OCI-LY1 (cell line): Measurements from ENCODE around the gene FCHSD1.
"Not testable (repeated sequence)": the region's sequence is repeated elsewhere in the genome, so short reads cannot be mapped to it uniquely, and the experiment has no call there.

Source experiments
- H2AFZ ChIP-seq: fragments of 200-600 bp; sonication (generic), shearing (Covaris generic); 2 replicates; pipeline ENCODE4 v1.6.0; 2014; ENCODE audit warnings: antibody characterized with exemption, mild to moderate bottlenecking, low read length
- H3F3A ChIP-seq: fragments of 200-600 bp; sonication (generic), shearing (Covaris generic); 2 replicates; pipeline ENCODE4 v1.6.0; 2014; ENCODE audit warnings: mild to moderate bottlenecking, antibody characterized with exemption, low read length, moderate library complexity; ENCODE audit not compliant: insufficient read depth
- H3K27ac ChIP-seq: fragments of 200-600 bp; sonication (generic); 2 replicates; pipeline ENCODE4 v1.5.1; 2014; ENCODE audit warnings: low read length, mixed run types, mild to moderate bottlenecking, low read depth; ENCODE audit not compliant: poor library complexity, severe bottlenecking
- H3K27me3 ChIP-seq: fragments of 200-600 bp; sonication (generic); 2 replicates; pipeline ENCODE4 v1.6.0; 2014; ENCODE audit warnings: antibody characterized with exemption, mild to moderate bottlenecking, low read length, moderate library complexity; ENCODE audit not compliant: insufficient read depth
- H3K36me3 ChIP-seq: fragments of 200-600 bp; sonication (generic); 2 replicates; pipeline ENCODE4 v1.6.1; 2014; ENCODE audit warnings: mild to moderate bottlenecking, antibody characterized with exemption, low read length, moderate library complexity, mixed read lengths; ENCODE audit not compliant: insufficient read depth
- H3K4me1 ChIP-seq: fragments of 200-600 bp; sonication (generic); 2 replicates; pipeline ENCODE4 v1.5.1; 2014; ENCODE audit warnings: mild to moderate bottlenecking, low read length, moderate library complexity; ENCODE audit not compliant: insufficient read depth, severe bottlenecking
- H3K4me2 ChIP-seq: fragments of 200-600 bp; sonication (generic), shearing (Covaris generic); 2 replicates; pipeline ENCODE4 v1.6.1; 2014; ENCODE audit warnings: low read length
- H3K4me3 ChIP-seq: fragments of 200-600 bp; sonication (generic); 2 replicates; pipeline ENCODE4 v1.5.1; 2014; ENCODE audit warnings: low read length, low read depth, mild to moderate bottlenecking, mixed read lengths; ENCODE audit not compliant: poor library complexity, severe bottlenecking
- H3K79me2 ChIP-seq: fragments of 200-600 bp; shearing (Covaris generic); 2 replicates; pipeline ENCODE4 v1.6.1; 2016; ENCODE audit warnings: mixed run types, low read length, mixed read lengths; ENCODE audit not compliant: insufficient read depth
- H3K9ac ChIP-seq: fragments of 200-600 bp; sonication (generic), shearing (Covaris generic); 2 replicates; pipeline ENCODE4 v1.6.1; 2014; ENCODE audit warnings: mild to moderate bottlenecking, low read length, mixed read lengths
- H3K9me2 ChIP-seq: fragments of 200-600 bp; sonication (generic), shearing (Covaris generic); 2 replicates; pipeline ENCODE4 v1.6.1; 2014; ENCODE audit warnings: low read depth, mild to moderate bottlenecking, low read length, mixed read lengths
- H3K9me3 ChIP-seq: fragments of 200-600 bp; shearing (Covaris generic); 2 replicates; pipeline ENCODE4 v1.6.1; 2014; ENCODE audit warnings: low read length, mixed read lengths
- H4K20me1 ChIP-seq: fragments of 200-600 bp; sonication (generic), shearing (Covaris generic); 2 replicates; pipeline ENCODE4 v1.6.0; 2016; ENCODE audit warnings: mild to moderate bottlenecking, low read length; ENCODE audit not compliant: insufficient read depth
- EZH2 ChIP-seq: fragments of 200-600 bp; sonication (generic), shearing (Covaris generic); IDR thresholded peaks from 2 replicates; pipeline ENCODE4 v1.8.0; 2017; ENCODE audit warnings: borderline replicate concordance, mixed run types, mild to moderate bottlenecking, antibody characterized with exemption, low read length, moderate library complexity, mixed read lengths
- TF ChIP-seq, protein P1 (sequence below): fragments of 200-600 bp; sonication (generic), shearing (Covaris generic); IDR thresholded peaks from 2 replicates; pipeline ENCODE4 v1.5.1; 2017; ENCODE audit warnings: mild to moderate bottlenecking, antibody characterized with exemption, low read length, moderate library complexity, mixed read lengths

The FCHSD1 gene

DNA sequence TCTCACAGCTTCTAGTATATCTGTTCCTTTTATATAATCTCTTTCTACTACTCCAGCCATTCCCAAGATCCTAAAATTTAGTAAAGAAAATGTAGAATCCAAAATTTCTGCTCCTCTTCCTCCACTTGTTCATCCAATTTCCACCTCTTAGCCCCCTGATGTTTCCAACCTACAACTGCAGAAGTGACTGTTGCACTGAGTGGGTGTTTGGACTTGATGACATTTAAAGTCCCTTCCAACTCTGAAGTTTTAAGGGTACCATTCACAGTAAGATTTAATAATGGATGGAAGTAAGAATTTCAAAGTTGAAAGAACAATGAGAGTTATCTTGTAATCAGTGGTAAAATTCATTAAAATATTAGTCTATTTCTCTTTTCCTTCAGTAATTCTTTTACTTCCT lies 37.9 kb downstream of the FCHSD1 start:
- Histone ChIP-seq H3K4me3 (no peak overlapping the region), H3K4me1 (peaks cover 26% of the 10 kb centered on the region), H3K79me2 (peaks cover 26% of the 10 kb centered on the region; the same call in 1 of the 2 replicates), H3K9me3 (no peaks in the 10 kb centered on the region), H3K27ac (no peak overlapping the region), H2AFZ (no peak overlapping the region), H3K36me3 (peaks cover 9% of the 10 kb centered on the region; the same call in 1 of the 2 replicates), H4K20me1 (no peaks in the 10 kb centered on the region), H3K27me3 (no peaks in the 10 kb centered on the region), H3K9ac (no peak overlapping the region), H3K4me2 (no peak overlapping the region), H3F3A (no peaks in the 10 kb centered on the region), H3K9me2 (no peaks in the 10 kb centered on the region)
- no peak for TF ChIP-seq EZH2
- TF ChIP-seq, protein P1, sequence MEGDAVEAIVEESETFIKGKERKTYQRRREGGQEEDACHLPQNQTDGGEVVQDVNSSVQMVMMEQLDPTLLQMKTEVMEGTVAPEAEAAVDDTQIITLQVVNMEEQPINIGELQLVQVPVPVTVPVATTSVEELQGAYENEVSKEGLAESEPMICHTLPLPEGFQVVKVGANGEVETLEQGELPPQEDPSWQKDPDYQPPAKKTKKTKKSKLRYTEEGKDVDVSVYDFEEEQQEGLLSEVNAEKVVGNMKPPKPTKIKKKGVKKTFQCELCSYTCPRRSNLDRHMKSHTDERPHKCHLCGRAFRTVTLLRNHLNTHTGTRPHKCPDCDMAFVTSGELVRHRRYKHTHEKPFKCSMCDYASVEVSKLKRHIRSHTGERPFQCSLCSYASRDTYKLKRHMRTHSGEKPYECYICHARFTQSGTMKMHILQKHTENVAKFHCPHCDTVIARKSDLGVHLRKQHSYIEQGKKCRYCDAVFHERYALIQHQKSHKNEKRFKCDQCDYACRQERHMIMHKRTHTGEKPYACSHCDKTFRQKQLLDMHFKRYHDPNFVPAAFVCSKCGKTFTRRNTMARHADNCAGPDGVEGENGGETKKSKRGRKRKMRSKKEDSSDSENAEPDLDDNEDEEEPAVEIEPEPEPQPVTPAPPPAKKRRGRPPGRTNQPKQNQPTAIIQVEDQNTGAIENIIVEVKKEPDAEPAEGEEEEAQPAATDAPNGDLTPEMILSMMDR: no peak

DNA sequence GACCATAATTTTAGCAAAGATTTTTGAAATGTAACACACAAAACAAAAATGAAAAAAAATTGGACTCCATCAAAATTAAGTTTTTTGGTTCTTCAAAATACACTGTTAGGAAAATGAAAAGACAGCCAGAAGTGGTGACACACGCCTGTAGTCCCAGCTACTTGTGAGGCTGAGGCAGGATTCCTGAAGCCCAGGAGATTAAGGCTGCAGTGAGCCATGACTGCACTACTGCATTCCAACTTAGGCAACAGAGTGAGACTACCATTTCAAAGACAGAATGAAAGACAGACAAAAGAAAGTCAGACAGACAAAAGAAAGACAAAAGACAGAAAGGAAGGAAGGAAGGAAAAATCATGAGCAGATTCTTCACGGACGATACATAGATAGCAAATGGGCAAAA lies 39.9 kb downstream of the FCHSD1 start:
- Histone ChIP-seq H3K4me3 (no peak overlapping the region), H3K4me2 (no peak overlapping the region), H3K4me1 (peaks cover 12% of the 10 kb centered on the region), H4K20me1 (no peaks in the 10 kb centered on the region), H3K27ac (no peak overlapping the region), H3K9ac (no peak overlapping the region), H3F3A (no peaks in the 10 kb centered on the region), H3K9me3 (no peaks in the 10 kb centered on the region), H3K36me3 (0 out of 2 replicates have a peak, but pooled peaks cover 5% of the 10 kb centered on the region), H2AFZ (no peak overlapping the region), H3K9me2 (no peaks in the 10 kb centered on the region), H3K27me3 (no peaks in the 10 kb centered on the region), H3K79me2 (peaks cover 29% of the 10 kb centered on the region; the same call in 1 of the 2 replicates)
- TF ChIP-seq EZH2: no peak
- TF ChIP-seq, protein P1: no peak

DNA sequence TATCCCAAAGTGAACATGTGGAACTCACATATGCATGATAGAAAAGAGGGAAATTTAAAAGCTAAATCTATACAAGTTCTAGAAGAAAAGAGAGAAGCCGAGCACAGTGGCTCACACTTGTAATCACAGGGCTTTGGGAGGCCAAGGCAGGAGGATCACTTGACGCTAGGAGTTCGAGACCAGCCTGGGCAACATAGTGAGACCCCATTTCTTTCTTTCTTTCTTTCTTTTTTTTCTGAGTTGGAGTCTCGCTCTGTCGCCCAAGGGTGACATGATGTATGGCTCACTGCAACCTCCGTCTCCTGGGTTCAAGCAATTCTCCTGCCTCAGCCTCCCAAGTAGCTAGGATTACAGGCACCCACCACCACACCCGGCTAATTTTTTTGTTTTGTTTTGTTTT lies 41.3 kb downstream of the FCHSD1 start:
- H3F3A ChIP-seq, H3K9me2 ChIP-seq, H4K20me1 ChIP-seq, H3K9ac ChIP-seq, H3K4me3 ChIP-seq, H3K9me3 ChIP-seq, H3K27ac ChIP-seq, H3K36me3 ChIP-seq, H2AFZ ChIP-seq, H3K27me3 ChIP-seq, H3K4me2 ChIP-seq: not testable (repeated sequence)
- Histone ChIP-seq H3K79me2 (peaks cover 38% of the 10 kb centered on the region), H3K4me1 (peaks cover 17% of the 10 kb centered on the region)

DNA sequence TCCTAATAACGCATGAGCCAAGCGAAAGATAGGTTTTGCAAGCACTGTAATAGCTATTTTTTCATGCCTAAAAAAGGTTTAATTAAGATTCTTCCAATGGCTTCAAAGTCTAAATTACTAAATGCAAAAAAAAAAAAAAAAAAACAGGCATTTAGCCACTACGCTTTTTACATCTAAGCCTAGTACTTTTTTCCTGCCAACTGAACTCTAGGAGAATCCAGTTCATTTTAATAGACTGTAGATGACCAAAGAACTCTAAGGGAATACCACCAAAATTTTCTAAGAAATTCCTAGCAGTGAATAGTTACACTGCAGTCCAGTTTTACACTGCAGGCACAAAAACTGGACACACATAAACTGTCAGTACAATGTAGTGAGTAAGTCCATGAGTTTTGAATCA lies 42.2 kb downstream of the FCHSD1 start:
- H3K4me2 ChIP-seq: no peak overlapping the region
- H3K4me1 ChIP-seq: peaks cover 17% of the 10 kb centered on the region
- no peak overlapping the region for H3K4me3 ChIP-seq
- no peak overlapping the region for H3K27ac ChIP-seq
- H3F3A ChIP-seq: no peaks in the 10 kb centered on the region
- H3K79me2 ChIP-seq: peaks cover 40% of the 10 kb centered on the region
- H3K27me3 ChIP-seq: no peaks in the 10 kb centered on the region
- TF ChIP-seq, protein P1: no peak
- TF ChIP-seq EZH2: no peak
- no peak overlapping the region for H2AFZ ChIP-seq
- no peaks in the 10 kb centered on the region for H3K9me2 ChIP-seq
- no peaks in the 10 kb centered on the region for H3K9me3 ChIP-seq
- H3K36me3 ChIP-seq: no peaks in the 10 kb centered on the region
- no peak overlapping the region for H3K9ac ChIP-seq
- no peaks in the 10 kb centered on the region for H4K20me1 ChIP-seq
